Activated B cell treated with CpG ODN at 0.5 μM for 24 hours (primary cell): ENCODE measurements around the gene OR10J4. TPM values are rescaled to one million over a fixed set of nuclear protein-coding genes. Genes with fewer than 3 reads are reported as not detected.

Source experiments
- ATAC-seq: fragments of 200-7000 bp; cut with Tn5 transposase; one replicate; pipeline ENCODE4 v1.10.0; 2021; ENCODE audit warnings: low read depth, mild to moderate bottlenecking, moderate library complexity
- CTCF ChIA-PET: fragments of 350-600 bp; sonication (Branson Sonifier 250); formaldehyde crosslinking; loops from one replicate; lab custom pipeline; 2021; ENCODE audit warnings: antibody characterized with exemption; lab: Charles Lee
- POLR2A ChIA-PET: fragments of 350-600 bp; sonication (Branson Sonifier 250); formaldehyde crosslinking; loops from one replicate; lab custom pipeline; 2021; ENCODE audit warnings: antibody characterized with exemption; lab: Charles Lee
- DNase-seq: peaks from one replicate; pipeline ENCODE4 v3.0.0; 2022
- H3K27ac Mint-ChIP-seq: one replicate; pipeline ENCODE4 v1.8.0; 2020; ENCODE audit warnings: mixed read lengths
- H3K27me3 Mint-ChIP-seq: one replicate; pipeline ENCODE4 v1.8.0; 2021; ENCODE audit warnings: mixed read lengths
- H3K36me3 Mint-ChIP-seq: one replicate; pipeline ENCODE4 v1.8.0; 2021; ENCODE audit warnings: low read depth, mixed read lengths
- H3K4me1 Mint-ChIP-seq: one replicate; pipeline ENCODE4 v1.8.0; 2021; ENCODE audit warnings: mixed read lengths
- H3K4me3 Mint-ChIP-seq: one replicate; pipeline ENCODE4 v1.8.0; 2020; ENCODE audit warnings: mild to moderate bottlenecking, mixed read lengths
- H3K9me3 Mint-ChIP-seq: one replicate; pipeline ENCODE4 v1.8.0; 2020; ENCODE audit warnings: mixed read lengths
- CTCF ChIP-seq: fragments of 200-600 bp; IDR thresholded peaks from one replicate; pipeline ENCODE4 v1.8.0; 2022; ENCODE audit warnings: antibody characterized with exemption, mild to moderate bottlenecking
- intact Hi-C: fragments of 100-400 bp; cut with micrococcal nuclease; formaldehyde crosslinking; loops from one replicate; pipeline ENCODE4 v1.15.1; 2024
- total RNA-seq: library from RNA; stranded (reverse); gene quantifications from 2 replicates; pipeline ENCODE4 v1.2.3, GENCODE V29; 2022

The OR10J4 gene
- total RNA-seq, 1 donor from 2014 or later = not detected

DNA sequence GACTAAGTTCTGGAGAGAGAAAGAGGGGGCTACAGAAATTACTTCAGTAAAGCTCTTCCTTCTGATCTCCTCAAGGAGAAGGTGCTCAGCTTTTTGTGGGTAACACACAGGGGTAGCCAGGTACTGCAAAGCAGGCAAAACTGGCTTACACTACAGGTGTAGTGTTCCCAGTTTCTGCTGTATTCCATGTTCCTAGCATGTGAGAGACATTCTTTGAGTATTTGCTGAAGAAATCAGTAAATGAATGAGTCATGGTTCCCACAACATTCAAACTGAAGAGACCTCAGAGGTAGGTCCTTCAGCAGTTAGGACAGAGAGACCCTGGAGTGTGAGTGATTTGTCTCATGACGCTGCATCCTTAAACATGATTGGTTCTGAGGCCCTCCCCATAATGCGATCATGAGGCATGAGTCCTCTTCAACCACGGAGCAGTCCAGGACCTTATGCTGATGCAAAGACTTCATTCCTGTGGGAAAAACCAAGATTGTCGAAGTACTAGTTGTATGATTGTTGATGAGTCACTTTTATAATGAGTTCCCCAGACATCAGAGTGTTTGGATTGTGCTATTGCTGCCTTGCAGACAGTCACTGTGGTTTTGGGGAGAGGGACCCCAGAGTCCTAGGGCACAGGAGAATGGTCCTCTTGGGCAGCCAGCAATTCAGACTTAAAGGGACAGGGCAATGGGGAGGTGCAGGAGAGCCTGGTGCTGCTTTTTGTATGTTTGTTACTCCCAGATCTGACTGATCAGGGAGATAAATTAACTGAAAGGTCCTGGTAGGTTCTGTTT, 2.7 kb upstream of the OR10J4 start:
- intact Hi-C loops = no loop called here
- no peak overlapping the region for H3K27ac Mint-ChIP-seq
- no peaks in the 10 kb centered on the region for H3K9me3 Mint-ChIP-seq
- POLR2A ChIA-PET = no interaction called here
- H3K36me3 Mint-ChIP-seq = no peaks in the 10 kb centered on the region
- H3K4me1 Mint-ChIP-seq = no peaks in the 10 kb centered on the region
- no peak for TF ChIP-seq CTCF
- ATAC-seq (no peak), DNase-seq (no peak)
- CTCF ChIA-PET = no interaction called here
- H3K27me3 Mint-ChIP-seq = peaks cover 9% of the 10 kb centered on the region
- no peak overlapping the region for H3K4me3 Mint-ChIP-seq

- no peak for TF ChIP-seq CTCF
- Mint-ChIP-seq H3K9me3 (no peaks in the 10 kb centered on the region), H3K27ac (no peak overlapping the region), H3K4me1 (no peaks in the 10 kb centered on the region), H3K27me3 (peaks cover 12% of the 10 kb centered on the region), H3K4me3 (no peak overlapping the region), H3K36me3 (no peaks in the 10 kb centered on the region)
- CTCF ChIA-PET = no interaction called here
- POLR2A ChIA-PET = no interaction called here
- intact Hi-C loops = no loop called here
- ATAC-seq (no peak), DNase-seq (no peak)
Measured at GRCh38 chr1:159430985-159431384, 1.0 kb upstream of the OR10J4 start.

- ATAC-seq = no peak
- intact Hi-C loops = no loop called here
- POLR2A ChIA-PET = no interaction called here
- Mint-ChIP-seq H3K9me3 (no peaks in the 10 kb centered on the region), H3K4me3 (no peak overlapping the region), H3K4me1 (peaks cover 4% of the 10 kb centered on the region), H3K36me3 (no peaks in the 10 kb centered on the region), H3K27me3 (peaks cover 14% of the 10 kb centered on the region), H3K27ac (no peak overlapping the region)
- CTCF ChIA-PET = no interaction called here
- no peak for TF ChIP-seq CTCF
- no peak for DNase-seq
Measured at GRCh38 chr1:159436469-159436868, 4.5 kb downstream of the OR10J4 start.

DNA sequence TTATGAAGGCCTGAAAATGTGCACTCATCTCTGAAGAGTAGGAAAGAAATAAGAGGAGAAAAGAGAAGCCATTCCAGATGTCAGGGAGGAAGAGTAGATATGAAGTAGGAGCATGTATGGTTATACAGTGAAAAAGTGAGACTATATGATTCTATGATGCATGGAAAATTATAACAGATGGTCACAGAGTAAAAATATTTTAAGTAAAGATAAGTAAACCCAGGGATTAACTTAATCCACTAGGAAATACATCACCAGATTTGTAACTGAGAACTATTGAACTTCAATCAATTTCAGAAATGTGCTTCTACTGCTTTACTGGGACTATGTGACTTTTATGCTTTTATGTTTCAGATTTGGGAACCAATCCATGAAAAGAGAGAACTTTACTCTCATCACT, 7.4 kb downstream of the OR10J4 start, which contains the start of gene OR10J1:
OR10J1 (plus strand) TSS at position 301 of the 400 bp plus-strand sequence; CDS start at position 371, 70 bp downstream.
- ATAC-seq = no peak
- DNase-seq = no peak
- ChIA-PET CTCF (no interaction called here), POLR2A (no interaction called here)
- no peak within 1 kb of the TSS for H3K27ac Mint-ChIP-seq
- no peak within 1 kb of the TSS for H3K4me3 Mint-ChIP-seq
- TF ChIP-seq CTCF = no peak
- no peaks in the 10 kb centered on the region for H3K9me3 Mint-ChIP-seq
- intact Hi-C loops = no loop called here
- no peaks in the 10 kb centered on the region for H3K36me3 Mint-ChIP-seq
- H3K4me1 Mint-ChIP-seq = peaks cover 4% of the 10 kb centered on the region
- peaks cover 13% of the 10 kb centered on the region for H3K27me3 Mint-ChIP-seq

- TF ChIP-seq CTCF = no peak
- no peak for ATAC-seq
- Mint-ChIP-seq H3K4me3 (no peak overlapping the region), H3K4me1 (peaks cover 2% of the 10 kb centered on the region), H3K27ac (no peak overlapping the region), H3K27me3 (peaks cover 11% of the 10 kb centered on the region), H3K9me3 (no peaks in the 10 kb centered on the region), H3K36me3 (no peaks in the 10 kb centered on the region)
- POLR2A ChIA-PET = no interaction called here
- DNase-seq = no peak
- CTCF ChIA-PET = no interaction called here
- intact Hi-C loops = no loop called here
Measured at GRCh38 chr1:159441360-159441759, 9.4 kb downstream of the OR10J4 start.
